ENCODE results near the gene RIPK1. TPM values are rescaled to one million over a fixed set of nuclear protein-coding genes. Genes with fewer than 3 reads are reported as not detected.

RIPK1 gene
- total and polyA plus RNA-seq, 9 of the 15 experiments (the other 6 are each of a cell fraction or from before 2014, with no cell fraction given): 3.8 to 24.9 (median 17.7) TPM

GRCh38 chr6:3162565-3163247 is 94.4 kb downstream of the RIPK1 start (continued):
- TF ChIP-seq, protein P1, sequence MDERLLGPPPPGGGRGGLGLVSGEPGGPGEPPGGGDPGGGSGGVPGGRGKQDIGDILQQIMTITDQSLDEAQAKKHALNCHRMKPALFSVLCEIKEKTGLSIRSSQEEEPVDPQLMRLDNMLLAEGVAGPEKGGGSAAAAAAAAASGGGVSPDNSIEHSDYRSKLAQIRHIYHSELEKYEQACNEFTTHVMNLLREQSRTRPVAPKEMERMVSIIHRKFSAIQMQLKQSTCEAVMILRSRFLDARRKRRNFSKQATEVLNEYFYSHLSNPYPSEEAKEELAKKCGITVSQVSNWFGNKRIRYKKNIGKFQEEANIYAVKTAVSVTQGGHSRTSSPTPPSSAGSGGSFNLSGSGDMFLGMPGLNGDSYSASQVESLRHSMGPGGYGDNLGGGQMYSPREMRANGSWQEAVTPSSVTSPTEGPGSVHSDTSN (CRISPR knock-in tag; IDR thresholded peaks at IDR 0.05; ENCODE audit: low read depth): no peak
- TF ChIP-seq, protein P1 (tag; conservative IDR thresholded peaks at IDR 0.05; ENCODE audit: low read depth): no peak
- TF ChIP-seq ZNF507 (tag; conservative IDR thresholded peaks at IDR 0.05): no peak
- TF ChIP-seq, protein P2, sequence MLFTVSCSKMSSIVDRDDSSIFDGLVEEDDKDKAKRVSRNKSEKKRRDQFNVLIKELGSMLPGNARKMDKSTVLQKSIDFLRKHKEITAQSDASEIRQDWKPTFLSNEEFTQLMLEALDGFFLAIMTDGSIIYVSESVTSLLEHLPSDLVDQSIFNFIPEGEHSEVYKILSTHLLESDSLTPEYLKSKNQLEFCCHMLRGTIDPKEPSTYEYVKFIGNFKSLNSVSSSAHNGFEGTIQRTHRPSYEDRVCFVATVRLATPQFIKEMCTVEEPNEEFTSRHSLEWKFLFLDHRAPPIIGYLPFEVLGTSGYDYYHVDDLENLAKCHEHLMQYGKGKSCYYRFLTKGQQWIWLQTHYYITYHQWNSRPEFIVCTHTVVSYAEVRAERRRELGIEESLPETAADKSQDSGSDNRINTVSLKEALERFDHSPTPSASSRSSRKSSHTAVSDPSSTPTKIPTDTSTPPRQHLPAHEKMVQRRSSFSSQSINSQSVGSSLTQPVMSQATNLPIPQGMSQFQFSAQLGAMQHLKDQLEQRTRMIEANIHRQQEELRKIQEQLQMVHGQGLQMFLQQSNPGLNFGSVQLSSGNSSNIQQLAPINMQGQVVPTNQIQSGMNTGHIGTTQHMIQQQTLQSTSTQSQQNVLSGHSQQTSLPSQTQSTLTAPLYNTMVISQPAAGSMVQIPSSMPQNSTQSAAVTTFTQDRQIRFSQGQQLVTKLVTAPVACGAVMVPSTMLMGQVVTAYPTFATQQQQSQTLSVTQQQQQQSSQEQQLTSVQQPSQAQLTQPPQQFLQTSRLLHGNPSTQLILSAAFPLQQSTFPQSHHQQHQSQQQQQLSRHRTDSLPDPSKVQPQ (CRISPR knock-in tag; IDR thresholded peaks at IDR 0.05; ENCODE audit: borderline replicate concordance): no peak; the same call in 1 of the 2 replicates
- peak; percentile 24 for TF ChIP-seq FUS (optimal IDR thresholded peaks at IDR 0.05; ENCODE audit: low read depth, low read length)
- TF ChIP-seq ATF7 (IDR thresholded peaks at IDR 0.05): peak; percentile 68
- no peak for TF ChIP-seq BRD4 (IDR thresholded peaks at IDR 0.05)
- TF ChIP-seq PRMT5 (CRISPR knock-in tag; IDR thresholded peaks at IDR 0.05): no peak
- peak; percentile 38 to 55; a peak in 2 of 4 replicates for TF ChIP-seq MNT (conservative IDR thresholded peaks at IDR 0.05)
- no peak for TF ChIP-seq COPS2 (conservative IDR thresholded peaks at IDR 0.05)
- peak; percentile 56; the same call in 1 of the 2 replicates for TF ChIP-seq GATAD2B (IDR thresholded peaks at IDR 0.05; ENCODE audit: borderline replicate concordance)
- peak; percentile 54 for TF ChIP-seq ZNF263 (CRISPR knock-in tag; IDR thresholded peaks at IDR 0.05; ENCODE audit: borderline replicate concordance)
- no peak for TF ChIP-seq IRF9 (tag; IDR thresholded peaks at IDR 0.05)
- no peak for TF ChIP-seq CREBBP (IDR thresholded peaks at IDR 0.05; ENCODE audit: low read depth, low read length)
- TF ChIP-seq, protein P3, sequence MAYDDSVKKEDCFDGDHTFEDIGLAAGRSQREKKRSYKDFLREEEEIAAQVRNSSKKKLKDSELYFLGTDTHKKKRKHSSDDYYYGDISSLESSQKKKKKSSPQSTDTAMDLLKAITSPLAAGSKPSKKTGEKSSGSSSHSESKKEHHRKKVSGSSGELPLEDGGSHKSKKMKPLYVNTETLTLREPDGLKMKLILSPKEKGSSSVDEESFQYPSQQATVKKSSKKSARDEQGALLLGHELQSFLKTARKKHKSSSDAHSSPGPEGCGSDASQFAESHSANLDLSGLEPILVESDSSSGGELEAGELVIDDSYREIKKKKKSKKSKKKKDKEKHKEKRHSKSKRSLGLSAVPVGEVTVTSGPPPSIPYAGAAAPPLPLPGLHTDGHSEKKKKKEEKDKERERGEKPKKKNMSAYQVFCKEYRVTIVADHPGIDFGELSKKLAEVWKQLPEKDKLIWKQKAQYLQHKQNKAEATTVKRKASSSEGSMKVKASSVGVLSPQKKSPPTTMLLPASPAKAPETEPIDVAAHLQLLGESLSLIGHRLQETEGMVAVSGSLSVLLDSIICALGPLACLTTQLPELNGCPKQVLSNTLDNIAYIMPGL (CRISPR knock-in tag; IDR thresholded peaks at IDR 0.05): no peak; the same call in 1 of the 2 replicates
- no peak for TF ChIP-seq ZKSCAN3 (CRISPR knock-in tag; IDR thresholded peaks at IDR 0.05)
